Mesothelial cell of epicardium (in vitro differentiated cells): ENCODE data around the gene KHDRBS2. TPM values are rescaled to one million over a fixed set of nuclear protein-coding genes. Genes with fewer than 3 reads are reported as not detected.

Source experiments
- DNase-seq, 2 experiments: peaks; one replicate each; pipeline ENCODE4 v3.0.0; 2021; ENCODE audit warnings: low spot score in 2 of 2; ENCODE audit not compliant: unreplicated experiment in 2 of 2
- H3K27ac Mint-ChIP-seq: 2 replicates; pipeline ENCODE4 v1.8.0; 2021; ENCODE audit warnings: mixed read lengths
- H3K27me3 Mint-ChIP-seq: 2 replicates; pipeline ENCODE4 v1.8.0; 2021; ENCODE audit warnings: low read depth, mixed read lengths
- H3K36me3 Mint-ChIP-seq: 2 replicates; pipeline ENCODE4 v1.8.0; 2021; ENCODE audit warnings: mixed read lengths
- H3K4me1 Mint-ChIP-seq: 2 replicates; pipeline ENCODE4 v1.8.0; 2021; ENCODE audit warnings: mixed read lengths
- H3K4me3 Mint-ChIP-seq: 2 replicates; pipeline ENCODE4 v1.8.0; 2021; ENCODE audit warnings: mild to moderate bottlenecking, moderate library complexity, mixed read lengths
- H3K9me3 Mint-ChIP-seq: 2 replicates; pipeline ENCODE4 v1.8.0; 2021; ENCODE audit warnings: mixed read lengths
- CTCF ChIP-seq: fragments of 200-600 bp; sonication (generic); IDR thresholded peaks from one replicate; pipeline ENCODE4 v1.5.0; 2021; ENCODE audit warnings: antibody characterized with exemption; ENCODE audit not compliant: unreplicated experiment
- total RNA-seq: library from RNA; stranded (reverse); gene quantifications from 3 replicates; pipeline ENCODE4 v1.2.1, GENCODE V29; 2021

Gene KHDRBS2
- total RNA-seq, 1 donor from 2014 or later: 1.6 TPM

DNA sequence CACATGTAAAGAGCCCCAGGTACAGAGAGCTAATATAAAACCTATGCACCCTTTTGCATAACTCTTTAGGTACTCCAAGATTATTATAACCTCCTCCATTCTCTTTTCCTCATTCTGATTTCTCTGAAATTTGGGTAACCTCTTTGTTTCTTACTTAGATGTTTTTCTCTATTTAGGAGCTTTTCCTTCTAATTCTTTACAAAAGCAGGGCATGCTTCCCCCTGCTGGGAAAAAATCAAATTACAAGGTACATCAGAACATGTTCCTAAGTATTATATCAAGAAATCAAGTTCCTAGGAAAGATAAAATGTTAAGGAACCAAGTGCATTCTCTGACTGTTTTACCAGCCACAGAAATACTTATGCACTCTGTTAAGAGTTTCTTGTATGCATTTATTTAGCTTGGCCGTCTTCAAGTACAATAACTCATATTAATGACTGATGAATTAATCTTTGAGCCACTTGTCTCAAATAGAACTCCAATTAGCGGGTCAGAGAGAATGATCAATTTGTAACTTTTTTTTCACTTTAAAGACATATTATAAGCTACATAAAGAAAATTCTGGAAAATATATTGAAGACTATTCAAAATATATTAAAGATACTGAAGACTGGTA is 2.1 kb downstream of the KHDRBS2 start:
- peak; percentile 76 for TF ChIP-seq CTCF
- H3K9me3 Mint-ChIP-seq: no peaks in the 10 kb centered on the region
- no peak overlapping the region for H3K27ac Mint-ChIP-seq
- DNase-seq: no peak
- peak overlapping the region; percentile 19 for H3K4me3 Mint-ChIP-seq
- H3K27me3 Mint-ChIP-seq: peaks cover 40% of the 10 kb centered on the region
- H3K4me1 Mint-ChIP-seq: peaks cover 20% of the 10 kb centered on the region
- H3K36me3 Mint-ChIP-seq: no peaks in the 10 kb centered on the region

DNA sequence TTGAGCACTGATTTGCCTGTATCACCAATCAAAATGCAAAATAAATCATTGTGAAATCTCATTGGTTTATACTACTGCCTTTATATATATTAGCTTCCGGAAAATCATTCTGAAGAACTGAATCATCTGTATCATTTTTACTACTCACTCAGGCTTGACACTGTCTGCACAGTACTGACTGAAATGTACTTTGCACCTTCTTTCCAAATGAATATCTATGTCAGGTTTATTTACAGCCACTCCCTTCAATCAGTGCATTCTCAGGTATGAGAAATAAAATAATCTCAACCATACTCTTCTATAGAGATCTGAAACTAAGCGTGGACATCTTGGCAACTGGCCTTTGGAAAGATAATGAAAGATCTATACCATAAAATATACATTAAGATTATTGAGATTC is 2.7 kb downstream of the KHDRBS2 start:
- H3K36me3 Mint-ChIP-seq: no peaks in the 10 kb centered on the region
- no peak overlapping the region for H3K27ac Mint-ChIP-seq
- H3K4me3 Mint-ChIP-seq: no peak overlapping the region
- peaks cover 20% of the 10 kb centered on the region for H3K4me1 Mint-ChIP-seq
- no peak for DNase-seq
- no peaks in the 10 kb centered on the region for H3K9me3 Mint-ChIP-seq
- peaks cover 38% of the 10 kb centered on the region for H3K27me3 Mint-ChIP-seq
- no peak for TF ChIP-seq CTCF

GRCh38 chr6:62280099-62280498 is 5.9 kb downstream of the KHDRBS2 start:
- no peak for DNase-seq
- Mint-ChIP-seq H3K4me1 (peaks cover 5% of the 10 kb centered on the region), H3K9me3 (no peaks in the 10 kb centered on the region), H3K36me3 (no peaks in the 10 kb centered on the region), H3K27me3 (peaks cover 8% of the 10 kb centered on the region), H3K4me3 (no peak overlapping the region), H3K27ac (no peak overlapping the region)
- no peak for TF ChIP-seq CTCF

GRCh38 chr6:62272114-62272513 is 13.9 kb downstream of the KHDRBS2 start:
- H3K4me1 Mint-ChIP-seq: no peaks in the 10 kb centered on the region
- no peak for TF ChIP-seq CTCF
- H3K27me3 Mint-ChIP-seq: no peaks in the 10 kb centered on the region
- no peak for DNase-seq
- no peak overlapping the region for H3K27ac Mint-ChIP-seq
- H3K9me3 Mint-ChIP-seq: no peaks in the 10 kb centered on the region
- no peaks in the 10 kb centered on the region for H3K36me3 Mint-ChIP-seq
- no peak overlapping the region for H3K4me3 Mint-ChIP-seq

- no peaks in the 10 kb centered on the region for H3K27me3 Mint-ChIP-seq
- no peak overlapping the region for H3K27ac Mint-ChIP-seq
- no peaks in the 10 kb centered on the region for H3K4me1 Mint-ChIP-seq
- DNase-seq: no peak
- no peak for TF ChIP-seq CTCF
- no peak overlapping the region for H3K4me3 Mint-ChIP-seq
- no peaks in the 10 kb centered on the region for H3K9me3 Mint-ChIP-seq
- no peaks in the 10 kb centered on the region for H3K36me3 Mint-ChIP-seq
Observed at GRCh38 chr6:62265906-62266525, 20.0 kb downstream of the KHDRBS2 start.
